CD4-positive, alpha-beta T cell (primary cell): Measurements from ENCODE around the gene NLGN1. TPM values are rescaled to one million over a fixed set of nuclear protein-coding genes. Genes with fewer than 3 reads are reported as not detected.

Experiments
- ATAC-seq: fragments of 200-7000 bp; cut with Tn5 transposase; one replicate; pipeline ENCODE4 v1.10.0; 2022; ENCODE audit warnings: mild to moderate bottlenecking; ENCODE audit not compliant: poor library complexity
- CTCF ChIA-PET: fragments of 350-600 bp; sonication (Branson Sonifier 250); formaldehyde crosslinking; loops from one replicate; lab custom pipeline; 2021; ENCODE audit warnings: antibody characterized with exemption, inconsistent platforms; lab: Charles Lee
- POLR2A ChIA-PET: fragments of 350-600 bp; sonication (Branson Sonifier 250); formaldehyde crosslinking; loops from one replicate; lab custom pipeline; 2021; ENCODE audit warnings: antibody characterized with exemption, inconsistent platforms; lab: Charles Lee
- DNase-seq, 14 experiments: peaks; one replicate each; pipeline ENCODE4 v3.0.0-alpha.2; 2013 to 2020; ENCODE audit warnings: mixed read lengths in 2 of 14
- H3K27ac ChIP-seq, 2 donors: one replicate each; pipeline versions ENCODE4 v1.5.1 to v1.7.0; 2013; ENCODE audit warnings: low read length in 2 of 2, low read depth in 1 of 2, mild to moderate bottlenecking in 1 of 2
- H3K27me3 ChIP-seq, 2 experiments: 1 replicate in 1 of 2; 2 replicates in 1 of 2; pipeline versions ENCODE4 v1.6.1 to v1.7.0; 2013; ENCODE audit warnings: low read length in 2 of 2, control low read depth in 1 of 2, mild to moderate bottlenecking in 1 of 2, moderate library complexity in 1 of 2; ENCODE audit not compliant: insufficient read depth in 2 of 2, control insufficient read depth in 1 of 2
- H3K36me3 ChIP-seq: one replicate; pipeline ENCODE4 v1.6.1; 2013; ENCODE audit warnings: low read length, control low read depth; ENCODE audit not compliant: insufficient read depth
- H3K4me1 ChIP-seq: one replicate; pipeline ENCODE4 v1.6.1; 2013; ENCODE audit warnings: low read length, control low read depth; ENCODE audit not compliant: insufficient read depth
- H3K4me3 ChIP-seq: one replicate; pipeline ENCODE4 v1.5.1; 2013; ENCODE audit warnings: mild to moderate bottlenecking, low read length, moderate library complexity
- H3K9me3 ChIP-seq, 2 experiments: 1 replicate in 1 of 2; 2 replicates in 1 of 2; pipeline versions ENCODE4 v1.6.1 to v1.7.0; 2013; ENCODE audit warnings: low read length in 2 of 2, mild to moderate bottlenecking in 2 of 2, control low read depth in 1 of 2, moderate library complexity in 1 of 2; ENCODE audit not compliant: control insufficient read depth in 1 of 2, insufficient read depth in 1 of 2
- H3K27ac Mint-ChIP-seq: one replicate; pipeline ENCODE4 v1.8.0; 2020; ENCODE audit warnings: mixed read lengths
- H3K27me3 Mint-ChIP-seq: one replicate; pipeline ENCODE4 v1.8.0; 2021; ENCODE audit warnings: mixed read lengths
- H3K36me3 Mint-ChIP-seq: one replicate; pipeline ENCODE4 v1.8.0; 2021; ENCODE audit warnings: low read depth, mixed read lengths
- H3K4me1 Mint-ChIP-seq: one replicate; pipeline ENCODE4 v1.8.0; 2021; ENCODE audit warnings: low read depth, mixed read lengths
- H3K4me3 Mint-ChIP-seq: one replicate; pipeline ENCODE4 v1.8.0; 2020; ENCODE audit warnings: mild to moderate bottlenecking, mixed read lengths
- H3K9me3 Mint-ChIP-seq: one replicate; pipeline ENCODE4 v1.8.0; 2020; ENCODE audit warnings: mixed read lengths
- CTCF ChIP-seq: fragments of 200-600 bp; IDR thresholded peaks from one replicate; pipeline ENCODE4 v1.8.0; 2022; ENCODE audit warnings: antibody characterized with exemption, mild to moderate bottlenecking
- intact Hi-C, 2 experiments: fragments of 100-400 bp; cut with DNase I in 1 of 2; cut with micrococcal nuclease in 1 of 2; formaldehyde crosslinking; loops; one replicate each; pipeline versions ENCODE4 v1.15.1 to v1.9.0; 2023 to 2025; cut with DNase I, micrococcal nuclease
- total RNA-seq, 174 experiments: library from RNA in 2 of 174; stranded (reverse) in 2 of 174; gene quantifications; one replicate each; pipeline ENCODE4 v1.2.3 and lab custom pipeline; 2021 to 2026

The NLGN1 gene
- total RNA-seq, 2 experiments from 2014 or later: not detected

GRCh38 chr3:174072675-174073074 is 675.1 kb downstream of the NLGN1 start:
- Histone ChIP-seq H3K9me3 (no peaks in the 10 kb centered on the region), H3K36me3 (no peaks in the 10 kb centered on the region), H3K27me3 (no peaks in the 10 kb centered on the region), H3K4me3 (no peak overlapping the region), H3K27ac (no peak overlapping the region), H3K4me1 (no peaks in the 10 kb centered on the region)
- ChIA-PET CTCF (no interaction called here), POLR2A (no interaction called here)
- TF ChIP-seq CTCF: no peak
- ATAC-seq: no peak
- Mint-ChIP-seq H3K9me3 (no peaks in the 10 kb centered on the region), H3K36me3 (no peaks in the 10 kb centered on the region), H3K4me3 (no peak overlapping the region), H3K27me3 (no peaks in the 10 kb centered on the region), H3K4me1 (no peaks in the 10 kb centered on the region), H3K27ac (no peak overlapping the region)
- intact Hi-C loops: no loop called here
- DNase-seq: no peak

- ChIA-PET CTCF (no interaction called here), POLR2A (no interaction called here)
- Mint-ChIP-seq H3K4me1 (no peaks in the 10 kb centered on the region), H3K9me3 (peaks cover 2% of the 10 kb centered on the region), H3K4me3 (no peak overlapping the region), H3K27ac (no peak overlapping the region), H3K36me3 (no peaks in the 10 kb centered on the region), H3K27me3 (no peaks in the 10 kb centered on the region)
- intact Hi-C loops: no loop called here
- no peak for TF ChIP-seq CTCF
- Histone ChIP-seq H3K4me3 (no peak overlapping the region), H3K27me3 (no peaks in the 10 kb centered on the region), H3K9me3 (no peaks in the 10 kb centered on the region), H3K27ac (no peak overlapping the region), H3K36me3 (no peaks in the 10 kb centered on the region), H3K4me1 (no peaks in the 10 kb centered on the region)
- ATAC-seq (no peak), DNase-seq (no peak)
Observed at GRCh38 chr3:174083706-174084105, 686.2 kb downstream of the NLGN1 start.

GRCh38 chr3:174089592-174089991 is 692.0 kb downstream of the NLGN1 start:
- no peaks in the 10 kb centered on the region for H3K4me1 Mint-ChIP-seq
- intact Hi-C loops: no loop called here
- no peaks in the 10 kb centered on the region for H3K9me3 Mint-ChIP-seq

More at GRCh38 chr3:174089592-174089991, 692.0 kb downstream of the NLGN1 start:
- POLR2A ChIA-PET: no interaction called here
- CTCF ChIA-PET: no interaction called here
- no peaks in the 10 kb centered on the region for H3K36me3 ChIP-seq
- no peaks in the 10 kb centered on the region for H3K27me3 Mint-ChIP-seq
- DNase-seq (no peak), ATAC-seq (no peak)
- H3K27ac Mint-ChIP-seq: no peak overlapping the region
- no peaks in the 10 kb centered on the region for H3K4me1 ChIP-seq
- no peaks in the 10 kb centered on the region for H3K9me3 ChIP-seq
- no peak for TF ChIP-seq CTCF
- H3K27me3 ChIP-seq: no peaks in the 10 kb centered on the region
- no peaks in the 10 kb centered on the region for H3K36me3 Mint-ChIP-seq
- no peak overlapping the region for H3K4me3 ChIP-seq
- H3K27ac ChIP-seq: no peak overlapping the region
- H3K4me3 Mint-ChIP-seq: no peak overlapping the region
